Tibial artery (tissue), 4 donors: ENCODE data around the gene ACSL1.

Experiments
- DNase-seq, 2 donors: peaks; one replicate each; pipeline ENCODE4 v3.0.0-alpha.2; 2019
- H3K27ac ChIP-seq, 2 donors: fragments of 200-600 bp; sonication (generic) in 1 of 2; 1 replicate in 1 of 2; 2 replicates in 1 of 2; pipeline ENCODE4 v1.5.1; 2018 to 2019; ENCODE audit warnings: mild to moderate bottlenecking in 1 of 2
- H3K27me3 ChIP-seq, 2 donors: fragments of 200-600 bp; sonication (generic) in 1 of 2; one replicate each; pipeline versions ENCODE4 v1.5.1 to v1.6.0; 2016 to 2019
- H3K36me3 ChIP-seq, 3 donors: fragments of 200-600 bp; sonication (generic) in 2 of 3; one replicate each; pipeline ENCODE4 v1.5.1; 2016 to 2019; ENCODE audit warnings: mild to moderate bottlenecking in 2 of 3
- H3K4me1 ChIP-seq, 4 donors: fragments of 200-600 bp; sonication (generic) in 2 of 4; 1 replicate in 3 of 4; 2 replicates in 1 of 4; pipeline ENCODE4 v1.5.1; 2016 to 2019
- H3K4me3 ChIP-seq, 2 donors: fragments of 200-600 bp; sonication (generic) in 1 of 2; 1 replicate in 1 of 2; 2 replicates in 1 of 2; pipeline ENCODE4 v1.5.1; 2018 to 2019; ENCODE audit warnings: mild to moderate bottlenecking in 2 of 2
- H3K9me3 ChIP-seq, 3 donors: fragments of 200-600 bp; sonication (generic) in 1 of 3; one replicate each; pipeline ENCODE4 v1.5.1; 2016 to 2019
- intact Hi-C: fragments of 100-400 bp; cut with DNase I; formaldehyde crosslinking; loops from one replicate; pipeline ENCODE4 v1.15.0; 2023; ENCODE audit warnings: low total_unique reads
- TF ChIP-seq, protein P1 (sequence below), 2 experiments: fragments of 200-600 bp in 1 of 2; fragments of 450-650 bp in 1 of 2; IDR thresholded peaks; one replicate each; pipeline ENCODE4 v1.5.1; 2017 to 2019; ENCODE audit warnings: antibody characterized with exemption in 2 of 2, mild to moderate bottlenecking in 1 of 2, moderate library complexity in 1 of 2

The ACSL1 gene

GRCh38 chr4:184853436-184853835 is 27.7 kb upstream of the ACSL1 start:
- intact Hi-C loops = no loop called here
- no peak for DNase-seq
- Histone ChIP-seq H3K27ac (no peak overlapping the region), H3K9me3 (no peaks in the 10 kb centered on the region), H3K4me1 (no peaks in the 10 kb centered on the region), H3K27me3 (no peaks in the 10 kb centered on the region), H3K4me3 (no peak overlapping the region), H3K36me3 (no peaks in the 10 kb centered on the region)
- TF ChIP-seq, protein P1, sequence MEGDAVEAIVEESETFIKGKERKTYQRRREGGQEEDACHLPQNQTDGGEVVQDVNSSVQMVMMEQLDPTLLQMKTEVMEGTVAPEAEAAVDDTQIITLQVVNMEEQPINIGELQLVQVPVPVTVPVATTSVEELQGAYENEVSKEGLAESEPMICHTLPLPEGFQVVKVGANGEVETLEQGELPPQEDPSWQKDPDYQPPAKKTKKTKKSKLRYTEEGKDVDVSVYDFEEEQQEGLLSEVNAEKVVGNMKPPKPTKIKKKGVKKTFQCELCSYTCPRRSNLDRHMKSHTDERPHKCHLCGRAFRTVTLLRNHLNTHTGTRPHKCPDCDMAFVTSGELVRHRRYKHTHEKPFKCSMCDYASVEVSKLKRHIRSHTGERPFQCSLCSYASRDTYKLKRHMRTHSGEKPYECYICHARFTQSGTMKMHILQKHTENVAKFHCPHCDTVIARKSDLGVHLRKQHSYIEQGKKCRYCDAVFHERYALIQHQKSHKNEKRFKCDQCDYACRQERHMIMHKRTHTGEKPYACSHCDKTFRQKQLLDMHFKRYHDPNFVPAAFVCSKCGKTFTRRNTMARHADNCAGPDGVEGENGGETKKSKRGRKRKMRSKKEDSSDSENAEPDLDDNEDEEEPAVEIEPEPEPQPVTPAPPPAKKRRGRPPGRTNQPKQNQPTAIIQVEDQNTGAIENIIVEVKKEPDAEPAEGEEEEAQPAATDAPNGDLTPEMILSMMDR (IDR thresholded peaks at IDR 0.05) = no peak

DNA sequence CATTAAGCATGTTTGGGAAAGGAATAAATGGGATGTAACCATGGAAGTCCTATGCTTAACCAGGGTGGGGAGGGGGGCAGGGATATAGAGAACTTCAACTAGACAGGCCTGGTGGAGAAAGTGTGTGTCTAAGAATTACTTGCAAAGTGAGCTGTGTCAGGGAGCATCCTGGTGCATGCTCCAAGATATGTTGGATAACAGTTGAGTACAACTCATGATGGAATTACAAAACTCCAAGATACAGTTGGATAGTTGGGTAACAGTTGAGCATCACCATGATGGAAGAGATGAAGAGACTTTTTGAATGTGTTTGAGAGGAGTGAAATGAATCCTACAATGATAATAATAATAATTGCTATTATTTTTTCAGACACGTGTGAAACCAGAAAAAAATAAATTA is 26.1 kb upstream of the ACSL1 start:
- Histone ChIP-seq H3K4me1 (no peaks in the 10 kb centered on the region), H3K36me3 (no peaks in the 10 kb centered on the region), H3K9me3 (no peaks in the 10 kb centered on the region), H3K27ac (no peak overlapping the region), H3K4me3 (no peak overlapping the region), H3K27me3 (no peaks in the 10 kb centered on the region)
- no peak for DNase-seq
- intact Hi-C loops = no loop called here
- TF ChIP-seq, protein P1 (IDR thresholded peaks at IDR 0.05) = no peak

GRCh38 chr4:184851200-184851541 is 25.4 kb upstream of the ACSL1 start:
- H3K4me1 ChIP-seq = no peaks in the 10 kb centered on the region
- H3K36me3 ChIP-seq = no peaks in the 10 kb centered on the region
- H3K9me3 ChIP-seq = no peaks in the 10 kb centered on the region
- no peak overlapping the region for H3K27ac ChIP-seq
- TF ChIP-seq, protein P1 (IDR thresholded peaks at IDR 0.05) = no peak
- no peak overlapping the region for H3K4me3 ChIP-seq
- peak in 1 of 2 donors; percentile 38 for DNase-seq
- intact Hi-C loops = no loop called here
- no peaks in the 10 kb centered on the region for H3K27me3 ChIP-seq

DNA sequence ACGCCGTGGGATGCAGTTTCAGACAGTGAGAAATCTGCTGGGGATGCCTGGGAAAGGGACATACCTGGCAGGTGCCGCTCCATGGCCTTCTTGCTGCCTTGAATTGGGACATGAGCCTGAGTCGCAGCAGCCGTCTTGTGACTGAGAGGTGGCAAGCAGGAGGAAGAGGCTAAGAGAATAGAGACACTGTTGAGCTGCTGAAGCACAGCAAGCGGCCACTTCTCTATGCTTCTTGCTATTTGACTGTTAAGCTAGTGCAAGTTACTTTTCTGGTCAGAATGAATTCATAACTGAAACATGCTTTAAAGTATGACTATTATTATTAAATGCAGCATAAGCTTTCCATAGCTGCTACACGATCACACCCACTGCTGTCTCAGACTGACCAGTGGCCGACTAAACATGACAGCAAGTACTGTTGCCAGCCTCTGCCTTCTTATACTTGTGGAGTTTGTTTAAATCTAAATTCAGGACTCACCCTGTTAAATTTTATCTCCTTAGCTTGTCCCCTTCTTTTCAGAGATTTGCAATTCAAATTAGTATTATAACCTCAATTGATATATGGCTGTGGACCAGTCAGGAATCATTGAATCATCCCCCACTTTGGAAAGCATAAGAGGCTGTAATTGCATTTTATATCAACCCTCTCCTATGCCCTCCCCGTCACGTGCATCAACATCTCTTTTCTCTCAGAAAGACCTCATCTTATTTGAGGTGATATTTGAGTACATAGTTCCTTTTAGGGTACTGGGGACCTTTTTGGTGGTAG is 24.8 kb upstream of the ACSL1 start:
- intact Hi-C loops = no loop called here
- H3K4me3 ChIP-seq = no peak overlapping the region
- no peak overlapping the region for H3K27ac ChIP-seq

GRCh38 chr4:184850018-184850417 is 24.2 kb upstream of the ACSL1 start:
- intact Hi-C loops = no loop called here
- Histone ChIP-seq H3K27me3 (peaks cover 0 to 2% of the 10 kb centered on the region in 2 donors), H3K9me3 (no peaks in the 10 kb centered on the region), H3K27ac (no peak overlapping the region), H3K4me3 (no peak overlapping the region), H3K36me3 (no peaks in the 10 kb centered on the region), H3K4me1 (no peaks in the 10 kb centered on the region)
- DNase-seq = no peak
- TF ChIP-seq, protein P1 (IDR thresholded peaks at IDR 0.05) = no peak

More for the DNA sequence above, 24.8 kb upstream of the ACSL1 start:
- Histone ChIP-seq H3K36me3 (no peaks in the 10 kb centered on the region), H3K4me1 (no peaks in the 10 kb centered on the region), H3K9me3 (no peaks in the 10 kb centered on the region), H3K27me3 (no peaks in the 10 kb centered on the region)
- DNase-seq = no peak
- TF ChIP-seq, protein P1 (IDR thresholded peaks at IDR 0.05) = no peak
